Osteoblast (primary cell): ENCODE data around the gene SUN1. TPM values are rescaled to one million over a fixed set of nuclear protein-coding genes. Genes with fewer than 3 reads are reported as not detected.

ENCODE experiments used
- DNase-seq: peaks from one replicate; pipeline ENCODE4 v3.0.0; 2011; ENCODE audit warnings: low spot score, mixed read lengths; ENCODE audit not compliant: insufficient read length; ENCODE audit errors: missing footprints
- H2AFZ ChIP-seq: 2 replicates; pipeline ENCODE4 v1.6.0; 2011; ENCODE audit warnings: mild to moderate bottlenecking, low read length
- H3K27ac ChIP-seq: 2 replicates; pipeline ENCODE4 v1.5.1; 2011; ENCODE audit warnings: mild to moderate bottlenecking, low read depth, low read length, moderate library complexity
- H3K27me3 ChIP-seq: 2 replicates; pipeline ENCODE4 v1.6.0; 2012; ENCODE audit warnings: mild to moderate bottlenecking, control low read depth, inconsistent platforms, low read length, moderate library complexity; ENCODE audit not compliant: insufficient read depth
- H3K36me3 ChIP-seq: 2 replicates; pipeline ENCODE4 v1.5.1; 2011; ENCODE audit warnings: mild to moderate bottlenecking, low read length, control low read depth, moderate library complexity; ENCODE audit not compliant: insufficient read depth
- H3K4me1 ChIP-seq: 2 replicates; pipeline ENCODE4 v1.5.1; 2011; ENCODE audit warnings: mild to moderate bottlenecking, low read length, control low read depth, moderate library complexity; ENCODE audit not compliant: insufficient read depth
- H3K4me2 ChIP-seq: 2 replicates; pipeline ENCODE4 v1.6.0; 2011; ENCODE audit warnings: mild to moderate bottlenecking, low read length; ENCODE audit not compliant: insufficient read depth
- H3K4me3 ChIP-seq: fragments of 200-600 bp; sonication (generic); 3 replicates; pipeline ENCODE4 v1.5.1; 2012; ENCODE audit warnings: mild to moderate bottlenecking, low read length, inconsistent platforms; ENCODE audit not compliant: insufficient read depth
- H3K79me2 ChIP-seq: 2 replicates; pipeline ENCODE4 v1.6.0; 2012; ENCODE audit warnings: mild to moderate bottlenecking, low read length, control low read depth, inconsistent platforms; ENCODE audit not compliant: insufficient read depth
- H3K9me3 ChIP-seq: 2 replicates; pipeline ENCODE4 v1.5.1; 2011; ENCODE audit warnings: low read depth, low read length, control low read depth
- H4K20me1 ChIP-seq: 2 replicates; pipeline ENCODE4 v1.6.0; 2012; ENCODE audit warnings: mild to moderate bottlenecking, low read length, control low read depth; ENCODE audit not compliant: insufficient read depth
- total RNA-seq: library from RNA; depleted of rRNA; stranded (reverse); fragments of >200 nt; gene quantifications from 2 replicates; pipeline ENCODE4 v1.2.3, GENCODE V29; 2012
- TF ChIP-seq, protein P1 (sequence below): IDR thresholded peaks from 2 replicates; pipeline ENCODE4 v1.5.1; 2011; ENCODE audit warnings: mild to moderate bottlenecking, low read depth, low read length, moderate library complexity; ENCODE audit errors: extremely low read depth

The SUN1 gene
- total RNA-seq, 1 donor, result 126 TPM

DNA sequence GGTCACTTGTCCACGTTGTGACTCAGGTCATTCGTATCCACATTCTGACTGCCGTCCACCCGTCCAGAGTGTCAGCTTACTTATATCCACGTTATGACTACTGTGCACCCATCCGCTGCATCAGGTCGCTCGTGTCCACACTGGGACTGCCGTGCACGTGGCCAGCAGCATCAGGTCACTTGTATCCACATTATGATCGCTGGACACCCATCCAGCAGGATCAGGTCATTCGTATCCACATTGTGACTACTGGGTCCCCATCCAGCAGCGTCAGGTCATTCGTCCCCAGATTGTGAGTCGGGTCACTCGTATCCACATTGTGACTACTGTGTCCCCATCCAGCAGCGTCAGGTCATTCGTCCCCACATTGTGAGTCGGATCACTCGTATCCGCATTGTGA lies 47.3 kb upstream of the SUN1 start:
- H3K4me3 ChIP-seq, result no peak overlapping the region
- DNase-seq, result peak; percentile 69
- H3K27me3 ChIP-seq, result no peaks in the 10 kb centered on the region
- H2AFZ ChIP-seq, result no peak overlapping the region
- H3K36me3 ChIP-seq, result peaks cover 24% of the 10 kb centered on the region
- no peak overlapping the region for H3K27ac ChIP-seq
- no peaks in the 10 kb centered on the region for H3K9me3 ChIP-seq
- no peaks in the 10 kb centered on the region for H3K4me1 ChIP-seq
- H4K20me1 ChIP-seq, result no peaks in the 10 kb centered on the region
- TF ChIP-seq, protein P1, sequence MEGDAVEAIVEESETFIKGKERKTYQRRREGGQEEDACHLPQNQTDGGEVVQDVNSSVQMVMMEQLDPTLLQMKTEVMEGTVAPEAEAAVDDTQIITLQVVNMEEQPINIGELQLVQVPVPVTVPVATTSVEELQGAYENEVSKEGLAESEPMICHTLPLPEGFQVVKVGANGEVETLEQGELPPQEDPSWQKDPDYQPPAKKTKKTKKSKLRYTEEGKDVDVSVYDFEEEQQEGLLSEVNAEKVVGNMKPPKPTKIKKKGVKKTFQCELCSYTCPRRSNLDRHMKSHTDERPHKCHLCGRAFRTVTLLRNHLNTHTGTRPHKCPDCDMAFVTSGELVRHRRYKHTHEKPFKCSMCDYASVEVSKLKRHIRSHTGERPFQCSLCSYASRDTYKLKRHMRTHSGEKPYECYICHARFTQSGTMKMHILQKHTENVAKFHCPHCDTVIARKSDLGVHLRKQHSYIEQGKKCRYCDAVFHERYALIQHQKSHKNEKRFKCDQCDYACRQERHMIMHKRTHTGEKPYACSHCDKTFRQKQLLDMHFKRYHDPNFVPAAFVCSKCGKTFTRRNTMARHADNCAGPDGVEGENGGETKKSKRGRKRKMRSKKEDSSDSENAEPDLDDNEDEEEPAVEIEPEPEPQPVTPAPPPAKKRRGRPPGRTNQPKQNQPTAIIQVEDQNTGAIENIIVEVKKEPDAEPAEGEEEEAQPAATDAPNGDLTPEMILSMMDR, result no peak
- no peak overlapping the region for H3K4me2 ChIP-seq
- H3K79me2 ChIP-seq, result no peaks in the 10 kb centered on the region

DNA sequence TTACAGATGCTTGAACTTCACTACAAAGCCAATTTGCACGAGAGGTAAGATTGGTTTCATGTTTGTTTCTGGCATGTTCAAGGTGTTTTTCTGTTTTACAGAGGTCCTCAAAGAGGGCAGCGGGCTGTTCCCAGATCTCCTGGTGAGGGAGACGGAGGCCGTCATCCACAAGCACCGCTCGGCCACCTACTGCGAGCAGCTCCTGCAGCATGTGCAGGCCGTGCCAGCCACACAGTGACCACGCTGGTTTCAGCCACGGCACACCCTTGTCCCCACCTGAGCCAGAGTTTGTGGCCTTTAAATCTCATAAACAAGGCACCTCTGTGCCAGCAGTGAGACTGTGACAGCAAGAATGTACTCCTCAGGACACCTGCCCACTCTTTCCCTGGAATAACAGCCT lies 46.9 kb upstream of the SUN1 start:
- no peaks in the 10 kb centered on the region for H4K20me1 ChIP-seq
- no peaks in the 10 kb centered on the region for H3K27me3 ChIP-seq
- TF ChIP-seq, protein P1, result no peak
- H3K4me2 ChIP-seq, result no peak overlapping the region
- H3K79me2 ChIP-seq, result no peaks in the 10 kb centered on the region
- H2AFZ ChIP-seq, result no peak overlapping the region
- no peak overlapping the region for H3K27ac ChIP-seq
- peaks cover 20% of the 10 kb centered on the region for H3K36me3 ChIP-seq
- H3K4me3 ChIP-seq, result no peak overlapping the region
- no peaks in the 10 kb centered on the region for H3K9me3 ChIP-seq
- DNase-seq, result peak; percentile 46
- H3K4me1 ChIP-seq, result no peaks in the 10 kb centered on the region

DNA sequence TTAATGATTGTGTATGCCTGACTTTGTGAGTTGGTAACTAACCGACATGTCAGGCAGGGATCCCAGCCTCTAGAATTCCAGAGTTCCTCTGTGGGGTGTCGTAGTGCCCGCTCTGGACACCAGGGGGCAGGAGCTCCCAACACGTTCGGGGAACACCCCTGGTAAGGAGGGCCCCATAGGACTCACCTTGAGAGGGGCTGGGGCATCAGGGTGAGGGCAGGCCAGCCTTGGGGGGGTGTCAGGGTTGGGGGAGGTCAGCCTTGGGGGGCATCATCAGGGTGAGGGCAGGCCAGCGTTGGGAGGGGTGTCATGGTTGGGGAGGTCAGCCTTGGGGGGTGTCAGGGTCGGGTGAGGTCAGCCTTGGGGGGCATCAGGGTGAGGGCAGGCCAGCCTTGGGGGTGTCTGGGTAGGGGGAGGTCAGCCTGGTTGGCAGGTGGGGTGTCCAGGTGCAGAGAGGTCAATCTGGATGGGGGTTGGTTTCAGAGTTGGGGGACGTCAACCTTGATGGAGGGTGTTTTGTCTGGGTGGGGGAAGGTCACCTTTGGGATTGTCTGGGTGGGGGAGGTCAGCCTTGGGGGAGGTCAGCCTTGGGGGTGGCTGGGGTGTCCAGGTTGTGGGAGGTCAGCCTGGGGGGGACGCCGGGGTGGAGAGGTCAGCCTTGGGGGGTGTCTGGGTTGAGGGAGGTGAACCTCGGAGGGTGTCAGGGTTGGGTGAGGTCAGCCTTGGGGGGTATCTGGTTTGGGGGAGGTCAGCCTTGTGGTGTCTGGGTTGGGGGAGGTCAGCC lies 45.6 kb upstream of the SUN1 start:
- Histone ChIP-seq H3K4me3 (no peak overlapping the region), H3K9me3 (no peaks in the 10 kb centered on the region), H3K27me3 (no peaks in the 10 kb centered on the region), H2AFZ (no peak overlapping the region), H4K20me1 (no peaks in the 10 kb centered on the region), H3K4me2 (no peak overlapping the region), H3K27ac (no peak overlapping the region), H3K79me2 (no peaks in the 10 kb centered on the region), H3K36me3 (peaks cover 16% of the 10 kb centered on the region), H3K4me1 (no peaks in the 10 kb centered on the region)
- TF ChIP-seq, protein P1, result peak; percentile 84
- DNase-seq, result peak; percentile 98

DNA sequence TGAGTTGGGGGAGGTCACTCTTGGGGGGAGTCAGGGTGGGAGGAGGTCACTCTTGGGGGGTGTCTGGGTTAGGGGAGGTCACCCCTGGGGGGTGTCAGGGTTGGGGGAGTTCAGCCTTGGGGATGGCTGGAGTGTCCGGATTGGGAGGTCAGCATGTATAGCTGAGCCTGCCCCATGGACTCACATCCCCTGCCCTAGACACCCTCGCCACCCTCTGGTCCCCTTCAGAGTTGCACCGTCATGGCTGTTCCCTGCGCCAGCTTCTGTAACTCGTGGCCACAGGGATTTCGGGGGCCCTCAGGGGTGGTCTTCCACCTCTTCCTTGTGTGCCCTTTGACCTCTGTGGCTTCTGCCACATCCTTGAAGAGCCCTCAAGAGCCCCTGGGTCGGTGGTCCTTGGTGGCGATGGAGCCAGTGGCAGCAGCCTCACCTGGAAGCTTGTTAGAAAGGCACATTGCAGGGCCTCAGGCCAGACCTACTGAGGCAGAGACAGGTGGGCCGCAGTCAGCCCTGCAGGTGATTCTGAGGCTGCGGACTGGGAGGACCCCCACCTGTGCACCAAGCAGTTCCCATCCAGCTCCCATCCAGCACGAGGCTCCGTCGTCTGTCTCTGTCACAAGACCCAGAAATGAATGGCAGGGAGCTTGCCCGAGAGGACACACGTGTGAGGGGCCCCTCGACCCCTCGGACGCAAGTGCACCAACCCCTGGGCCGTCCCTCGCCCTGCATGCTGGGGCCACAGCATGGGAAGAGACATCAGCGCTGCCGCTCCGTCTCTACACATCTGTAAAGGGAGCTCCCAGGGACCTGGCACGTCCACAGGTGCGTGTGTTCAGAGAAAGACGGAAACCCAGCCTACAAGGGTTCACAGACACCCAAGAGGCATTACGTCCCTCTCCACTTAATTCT lies 44.7 kb upstream of the SUN1 start:
- TF ChIP-seq, protein P1, result no peak
- peaks cover 10% of the 10 kb centered on the region for H3K36me3 ChIP-seq
- H3K4me1 ChIP-seq, result no peaks in the 10 kb centered on the region
- H3K27me3 ChIP-seq, result no peaks in the 10 kb centered on the region
- H3K79me2 ChIP-seq, result no peaks in the 10 kb centered on the region
- no peak overlapping the region for H2AFZ ChIP-seq
- H4K20me1 ChIP-seq, result no peaks in the 10 kb centered on the region
- H3K9me3 ChIP-seq, result no peaks in the 10 kb centered on the region
- no peak overlapping the region for H3K4me2 ChIP-seq
- peak; percentile 86 for DNase-seq
- H3K27ac ChIP-seq, result no peak overlapping the region
- no peak overlapping the region for H3K4me3 ChIP-seq
